ENCODE measurements around the gene ADD1. TPM values are rescaled to one million over a fixed set of nuclear protein-coding genes. Genes with fewer than 3 reads are reported as not detected.

ADD1 gene
- total RNA-seq, 6 experiments from 2014 or later: 276 to 332 (median 321) TPM

GRCh38 chr4:2878346-2878745 lies 34.7 kb downstream of the ADD1 start:
- no peaks in the 10 kb centered on the region; the same call in 1 of the 2 replicates for H3K27me3 Mint-ChIP-seq (ENCODE audit: insufficient read depth)
- peaks cover 43% of the 10 kb centered on the region for H3K36me3 Mint-ChIP-seq (ENCODE audit: low read depth)
- no peaks in the 10 kb centered on the region for H3K9me3 Mint-ChIP-seq
- no peak overlapping the region for H3K4me3 Mint-ChIP-seq
- DNase-seq: no peak
- H3K27ac Mint-ChIP-seq: peak overlapping the region; percentile 14; the same call in 1 of the 2 replicates
- TF ChIP-seq, protein P1, sequence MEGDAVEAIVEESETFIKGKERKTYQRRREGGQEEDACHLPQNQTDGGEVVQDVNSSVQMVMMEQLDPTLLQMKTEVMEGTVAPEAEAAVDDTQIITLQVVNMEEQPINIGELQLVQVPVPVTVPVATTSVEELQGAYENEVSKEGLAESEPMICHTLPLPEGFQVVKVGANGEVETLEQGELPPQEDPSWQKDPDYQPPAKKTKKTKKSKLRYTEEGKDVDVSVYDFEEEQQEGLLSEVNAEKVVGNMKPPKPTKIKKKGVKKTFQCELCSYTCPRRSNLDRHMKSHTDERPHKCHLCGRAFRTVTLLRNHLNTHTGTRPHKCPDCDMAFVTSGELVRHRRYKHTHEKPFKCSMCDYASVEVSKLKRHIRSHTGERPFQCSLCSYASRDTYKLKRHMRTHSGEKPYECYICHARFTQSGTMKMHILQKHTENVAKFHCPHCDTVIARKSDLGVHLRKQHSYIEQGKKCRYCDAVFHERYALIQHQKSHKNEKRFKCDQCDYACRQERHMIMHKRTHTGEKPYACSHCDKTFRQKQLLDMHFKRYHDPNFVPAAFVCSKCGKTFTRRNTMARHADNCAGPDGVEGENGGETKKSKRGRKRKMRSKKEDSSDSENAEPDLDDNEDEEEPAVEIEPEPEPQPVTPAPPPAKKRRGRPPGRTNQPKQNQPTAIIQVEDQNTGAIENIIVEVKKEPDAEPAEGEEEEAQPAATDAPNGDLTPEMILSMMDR (IDR thresholded peaks at IDR 0.05): no peak
- H3K4me1 Mint-ChIP-seq (ENCODE audit: low read depth): peaks cover 68% of the 10 kb centered on the region

DNA sequence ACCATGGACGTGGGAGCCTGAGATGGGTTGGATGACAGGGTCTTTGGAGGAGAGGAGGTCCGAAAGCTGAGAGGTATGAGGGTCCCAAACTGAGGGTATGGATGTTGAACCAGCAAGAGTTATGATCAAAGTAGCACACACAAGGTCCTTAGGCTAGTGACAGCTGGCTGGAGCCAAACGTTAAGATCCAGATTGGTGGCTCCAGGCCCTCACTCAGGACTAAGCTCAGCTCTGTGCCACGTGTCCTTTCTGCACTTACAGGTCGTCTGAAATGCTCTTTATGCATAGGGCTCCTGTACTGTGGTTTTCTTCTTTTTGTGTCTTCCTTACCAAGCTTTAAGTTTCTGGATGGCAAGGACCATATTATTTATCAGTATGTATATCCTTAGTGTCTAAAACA lies 35.4 kb downstream of the ADD1 start:
- H3K36me3 Mint-ChIP-seq (ENCODE audit: low read depth): peaks cover 43% of the 10 kb centered on the region
- peaks cover 64% of the 10 kb centered on the region for H3K4me1 Mint-ChIP-seq (ENCODE audit: low read depth)
- TF ChIP-seq, protein P1 (IDR thresholded peaks at IDR 0.05): no peak
- H3K27me3 Mint-ChIP-seq (ENCODE audit: insufficient read depth): no peaks in the 10 kb centered on the region; the same call in 1 of the 2 replicates
- no peak overlapping the region for H3K4me3 Mint-ChIP-seq
- H3K27ac Mint-ChIP-seq: no peak overlapping the region
- H3K9me3 Mint-ChIP-seq: no peaks in the 10 kb centered on the region
- no peak for DNase-seq

DNA sequence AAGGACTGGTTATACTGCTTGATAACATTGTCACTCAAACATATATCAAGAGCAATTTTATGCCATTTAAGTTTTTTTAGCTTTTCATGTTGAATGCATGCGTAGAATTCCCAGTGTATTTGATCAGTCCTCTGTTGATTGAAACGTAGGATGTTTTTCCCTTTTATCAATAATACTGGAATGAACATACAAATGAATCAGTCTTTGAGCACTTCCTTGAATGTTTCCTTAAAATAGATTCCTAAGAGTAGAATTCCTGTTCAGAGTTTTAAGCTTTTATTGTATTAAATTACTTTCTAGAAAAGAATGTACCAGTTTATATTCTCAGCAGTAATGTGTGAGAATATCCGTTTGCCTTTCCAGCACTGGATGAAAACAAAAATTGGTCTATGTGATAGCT lies 37.8 kb downstream of the ADD1 start:
- peaks cover 56% of the 10 kb centered on the region for H3K36me3 Mint-ChIP-seq (ENCODE audit: low read depth)
- DNase-seq: no peak
- TF ChIP-seq, protein P1 (IDR thresholded peaks at IDR 0.05): no peak
- H3K4me1 Mint-ChIP-seq (ENCODE audit: low read depth): peaks cover 51% of the 10 kb centered on the region
- H3K4me3 Mint-ChIP-seq: peak overlapping the region; percentile 63
- H3K27ac Mint-ChIP-seq: peak overlapping the region; percentile 85
- no peaks in the 10 kb centered on the region for H3K9me3 Mint-ChIP-seq
- peaks cover 1% of the 10 kb centered on the region; the same call in 1 of the 2 replicates for H3K27me3 Mint-ChIP-seq (ENCODE audit: insufficient read depth)

- H3K36me3 Mint-ChIP-seq (ENCODE audit: low read depth): peaks cover 58% of the 10 kb centered on the region
These were observed 38.7 kb downstream of the ADD1 start for GRCh38 chr4:2882341-2882740.

GRCh38 chr4:2886161-2886560 lies 42.5 kb downstream of the ADD1 start:
- peaks cover 2% of the 10 kb centered on the region for H3K27me3 Mint-ChIP-seq (ENCODE audit: insufficient read depth)
- H3K4me3 Mint-ChIP-seq: no peak overlapping the region
- H3K4me1 Mint-ChIP-seq (ENCODE audit: low read depth): peaks cover 37% of the 10 kb centered on the region
- H3K36me3 Mint-ChIP-seq (ENCODE audit: low read depth): peaks cover 31% of the 10 kb centered on the region
- no peak for DNase-seq
- H3K9me3 Mint-ChIP-seq: no peaks in the 10 kb centered on the region
- TF ChIP-seq, protein P1 (IDR thresholded peaks at IDR 0.05): no peak
- H3K27ac Mint-ChIP-seq: no peak overlapping the region

More at GRCh38 chr4:2882341-2882740, 38.7 kb downstream of the ADD1 start:
- peak; percentile 50 for DNase-seq
- no peaks in the 10 kb centered on the region for H3K9me3 Mint-ChIP-seq
- peak overlapping the region; percentile 63; the same call in 1 of the 2 replicates for H3K4me3 Mint-ChIP-seq
- TF ChIP-seq, protein P1 (IDR thresholded peaks at IDR 0.05): no peak
- H3K4me1 Mint-ChIP-seq (ENCODE audit: low read depth): peaks cover 46% of the 10 kb centered on the region
- peaks cover 1% of the 10 kb centered on the region; the same call in 1 of the 2 replicates for H3K27me3 Mint-ChIP-seq (ENCODE audit: insufficient read depth)
- H3K27ac Mint-ChIP-seq: peak overlapping the region; percentile 85

Measured in HFFc6 (cell line).